GM18870 (cell line): ENCODE measurements around the gene GIGYF2.

Experiments
- ATAC-seq: cut with Tn5 transposase; IDR thresholded peaks from one replicate; pipeline ENCODE4 v1.9.1; 2021; ENCODE audit warnings: moderate library complexity; ENCODE audit not compliant: unreplicated experiment

The GIGYF2 gene

DNA sequence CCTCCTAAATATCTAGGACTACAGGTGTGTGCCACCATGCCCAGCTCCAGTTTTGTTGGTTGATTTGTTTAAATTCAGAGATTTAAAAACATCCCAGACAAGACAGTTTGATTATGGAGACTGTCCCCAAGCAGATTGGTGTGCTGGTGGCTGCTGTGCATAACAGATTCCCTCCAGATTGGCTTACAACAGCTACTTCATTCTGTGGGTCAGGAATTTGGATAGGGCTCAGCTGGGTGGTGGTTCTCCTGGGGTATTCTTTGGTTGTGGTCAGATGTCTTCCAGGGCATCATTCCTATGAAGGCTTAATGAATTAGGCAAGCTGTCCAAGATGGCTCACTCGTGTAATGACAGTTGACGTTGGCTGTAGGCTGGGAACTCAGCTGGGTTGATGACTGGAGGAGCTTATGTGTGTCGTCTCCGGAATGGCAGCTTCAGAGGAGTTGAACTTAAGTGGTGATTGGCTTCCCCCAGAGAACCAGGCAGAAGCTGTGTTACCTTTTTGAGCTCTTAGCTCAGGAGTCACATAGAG is 162.3 kb downstream of the GIGYF2 start:
- no peak for ATAC-seq

DNA sequence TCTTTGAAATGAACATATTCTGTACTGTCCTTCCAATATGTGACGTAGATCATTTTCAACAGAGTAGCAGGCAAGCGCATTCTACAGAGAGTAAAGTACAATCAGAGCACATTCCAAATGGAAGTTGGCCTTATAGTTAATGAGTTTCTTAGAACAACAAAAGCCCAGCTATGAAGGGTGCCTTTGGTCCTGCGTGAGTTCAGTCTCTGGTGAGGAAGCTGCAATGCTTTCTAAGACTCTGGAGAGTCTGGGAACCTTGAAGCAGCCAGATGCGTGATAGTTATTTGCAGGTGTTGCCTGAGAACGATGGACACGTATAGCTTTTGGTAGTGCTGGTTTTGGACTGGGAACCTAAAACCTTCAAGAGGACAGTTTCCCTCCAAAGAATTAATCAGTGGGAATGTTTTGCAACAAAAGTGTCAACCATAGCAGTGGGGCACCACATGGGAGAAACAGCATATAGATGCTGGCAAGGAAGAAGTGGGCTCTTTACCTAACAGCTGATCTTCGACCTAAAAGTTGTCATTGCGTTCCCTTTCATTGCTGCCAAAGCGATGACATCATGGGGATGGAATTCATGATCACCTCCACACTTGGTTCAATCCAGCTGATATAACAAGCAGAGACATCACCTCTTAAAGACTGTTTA is 163.6 kb downstream of the GIGYF2 start:
- no peak for ATAC-seq

DNA sequence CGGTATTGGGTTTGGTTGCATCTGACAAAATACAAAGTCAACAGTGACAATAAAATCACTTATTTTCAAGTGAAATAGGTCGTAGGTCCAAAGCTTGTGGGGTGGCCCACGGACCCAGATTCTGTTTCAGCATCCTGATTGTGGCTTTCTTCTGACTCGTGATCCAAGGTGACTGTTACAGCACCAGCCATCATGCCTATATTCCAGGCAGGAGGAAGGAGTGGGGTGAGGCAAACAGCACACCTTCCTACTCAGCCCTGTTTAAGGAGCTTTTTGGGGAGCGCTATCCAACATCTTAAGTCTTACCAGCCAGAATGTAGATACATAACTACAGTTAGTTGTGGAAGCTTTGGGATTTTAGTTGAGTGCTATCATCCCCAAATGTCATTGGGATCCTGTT is 164.2 kb downstream of the GIGYF2 start:
- no peak for ATAC-seq

DNA sequence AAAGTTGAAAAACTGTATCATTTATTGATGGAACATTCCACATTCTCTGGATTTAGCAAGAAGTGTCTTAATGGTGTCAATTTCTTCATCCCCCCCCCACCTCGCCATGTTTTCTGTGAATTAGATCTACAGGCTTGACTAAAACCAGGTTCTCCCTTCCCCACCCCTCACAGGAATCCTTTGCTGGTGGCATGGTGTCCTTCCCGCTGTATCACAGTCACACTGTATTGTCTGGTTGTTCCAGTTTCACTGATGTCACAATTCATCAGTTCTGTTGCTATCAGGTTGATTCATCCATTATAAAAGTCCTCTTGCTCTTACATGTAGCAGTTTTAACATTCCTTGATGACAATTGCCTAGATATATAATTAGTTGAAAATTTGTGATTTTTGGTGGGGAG is 166.9 kb downstream of the GIGYF2 start:
- ATAC-seq, result no peak

DNA sequence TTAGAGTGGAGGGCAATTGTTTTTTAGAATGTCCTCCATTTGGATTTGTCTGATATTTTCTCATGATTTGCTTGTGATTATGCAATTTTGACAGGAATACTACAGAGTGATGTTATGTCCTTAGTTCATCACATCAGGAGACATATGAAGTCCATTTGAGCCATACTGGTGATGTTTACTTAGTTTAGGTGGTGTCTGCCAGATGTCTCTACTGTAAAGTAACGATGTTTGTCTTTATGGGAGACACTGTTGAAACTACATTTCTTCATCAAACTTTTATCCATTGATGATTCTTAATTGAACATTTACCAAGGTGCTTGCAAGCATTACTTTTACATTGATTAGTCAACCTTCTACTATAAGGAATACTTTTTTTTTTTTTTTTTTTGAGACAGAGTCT is 168.0 kb downstream of the GIGYF2 start:
- no peak for ATAC-seq

DNA sequence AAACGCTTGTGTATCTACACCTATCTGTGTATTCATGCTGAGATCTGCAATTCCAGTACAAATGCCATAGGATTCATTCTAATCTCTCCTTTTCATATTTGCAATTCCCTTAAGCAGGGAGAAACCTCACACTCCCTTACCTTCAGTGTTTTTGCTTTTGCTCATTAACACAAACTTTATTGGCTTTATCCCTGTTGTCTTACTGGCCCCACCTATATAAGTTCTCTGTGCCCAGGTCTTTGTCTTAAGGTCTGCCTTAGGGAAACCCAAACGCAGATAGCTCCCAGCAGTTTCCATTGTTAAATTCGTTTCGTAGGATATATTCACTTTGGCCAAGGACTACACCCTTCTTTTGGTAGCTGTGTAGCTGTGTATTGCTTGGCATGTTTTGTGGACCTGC is 169.0 kb downstream of the GIGYF2 start:
- ATAC-seq, result no peak

DNA sequence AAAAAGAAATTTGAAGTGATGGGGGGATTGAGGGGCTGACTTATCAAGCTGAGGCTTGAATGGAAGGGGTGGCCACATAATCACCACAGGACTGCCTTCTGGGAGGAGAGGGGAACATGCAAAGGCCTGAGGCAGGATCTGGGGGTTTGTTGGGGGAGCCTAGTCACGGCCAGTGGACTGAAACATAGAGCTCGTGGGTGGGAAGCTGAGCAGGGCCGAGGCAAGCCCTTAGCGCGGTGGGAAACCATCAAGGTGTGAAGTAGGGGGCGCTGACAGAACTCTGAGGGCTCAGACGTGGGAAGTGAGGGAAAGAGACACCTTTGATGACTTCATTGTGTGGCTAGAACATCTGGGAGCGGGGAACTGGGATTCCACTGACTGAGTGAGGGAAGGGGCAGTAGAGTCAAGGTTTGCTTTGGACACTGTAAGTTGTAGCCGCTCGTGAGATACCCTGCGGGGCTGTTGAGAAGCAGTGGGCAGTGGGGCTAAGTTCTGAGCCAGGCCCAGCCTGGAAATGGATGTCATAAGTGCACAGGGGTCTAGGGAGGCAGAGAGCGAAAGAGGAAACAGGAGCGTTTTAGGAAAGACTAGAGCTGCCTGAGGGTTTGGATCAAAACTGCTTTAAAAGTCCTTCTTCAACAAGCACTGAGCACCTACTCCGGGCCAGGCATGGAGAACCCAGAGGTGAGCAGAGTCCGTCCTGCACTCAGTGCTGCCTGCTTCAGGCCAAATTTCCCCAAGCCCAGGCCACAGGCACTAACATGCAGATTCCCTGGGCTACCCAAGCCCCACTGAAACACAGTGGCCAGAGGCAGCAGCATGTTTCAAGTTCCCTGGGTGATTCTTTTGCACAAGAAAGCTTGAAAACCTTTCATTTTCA is 172.2 kb downstream of the GIGYF2 start:
- no peak for ATAC-seq

DNA sequence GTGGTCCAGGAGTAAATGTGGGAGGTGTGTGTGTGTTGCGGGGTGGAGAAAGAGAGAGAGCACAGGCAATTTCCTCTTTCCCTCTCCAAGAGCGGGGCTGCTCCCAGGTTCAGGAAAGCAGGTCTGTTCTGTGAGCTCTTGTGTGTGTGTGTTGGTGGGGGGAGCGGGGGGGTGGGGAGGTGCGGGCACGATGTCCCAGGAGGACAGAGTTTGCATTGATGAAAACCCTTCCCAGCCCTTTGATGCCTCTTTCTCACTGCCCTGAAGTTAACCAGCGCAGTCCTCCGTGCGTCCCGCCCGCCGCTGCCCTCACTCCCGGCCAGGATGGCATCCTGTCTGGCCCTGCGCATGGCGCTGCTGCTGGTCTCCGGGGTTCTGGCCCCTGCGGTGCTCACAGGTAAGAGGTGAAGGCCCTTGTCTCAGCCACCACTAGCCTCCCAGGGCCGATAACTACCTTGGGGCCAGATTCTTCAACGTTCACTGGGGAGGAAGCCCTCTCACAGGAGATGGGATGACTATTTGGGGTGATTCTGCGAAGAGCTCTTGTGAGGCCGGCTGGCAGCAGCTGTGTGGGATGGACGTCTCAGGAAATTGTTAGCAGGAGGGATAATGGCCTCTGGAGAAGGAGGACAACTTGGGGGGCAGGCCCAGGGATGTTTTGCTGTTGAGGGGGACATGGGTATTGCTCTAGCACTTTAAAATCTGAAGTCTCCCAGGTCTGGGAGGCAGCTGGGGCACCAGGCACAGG is 173.1 kb downstream of the GIGYF2 start, which contains the start of gene SNORC:
Gene SNORC, plus strand, starts transcription at position 247 of the 748 bp plus-strand sequence. Its CDS starts 78 bp downstream, at position 325.
- no peak for ATAC-seq

DNA sequence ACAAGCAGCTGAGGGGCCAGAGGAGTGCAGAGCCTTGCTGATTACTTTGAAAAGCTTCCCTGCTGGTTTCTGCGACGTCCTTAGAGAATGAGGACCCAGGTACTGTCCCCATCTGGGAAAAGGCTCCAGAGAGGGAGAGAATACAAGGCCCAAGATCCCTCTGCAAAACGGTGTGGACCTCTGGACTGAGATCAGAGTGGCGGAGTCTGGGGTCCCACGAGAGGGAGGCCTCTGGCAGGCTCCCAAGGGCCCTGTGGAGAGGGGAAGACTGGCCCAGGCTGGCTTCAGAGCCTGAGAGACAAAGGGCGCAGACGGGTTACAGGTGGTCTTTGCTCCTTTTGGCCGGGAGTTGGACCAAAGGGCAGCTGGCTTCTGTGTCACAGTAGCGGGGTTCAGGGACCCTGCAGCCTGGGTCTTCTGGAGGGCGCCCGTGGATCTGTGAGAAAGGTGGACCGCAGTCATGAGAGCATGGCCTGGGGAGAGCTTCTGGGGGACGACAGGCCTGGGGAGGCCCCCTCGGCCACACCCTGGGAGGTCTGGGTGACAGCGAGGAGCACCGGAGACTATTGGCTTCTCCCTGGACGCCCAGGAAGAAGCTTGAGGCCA is 173.7 kb downstream of the GIGYF2 start:
- ATAC-seq, result no peak

DNA sequence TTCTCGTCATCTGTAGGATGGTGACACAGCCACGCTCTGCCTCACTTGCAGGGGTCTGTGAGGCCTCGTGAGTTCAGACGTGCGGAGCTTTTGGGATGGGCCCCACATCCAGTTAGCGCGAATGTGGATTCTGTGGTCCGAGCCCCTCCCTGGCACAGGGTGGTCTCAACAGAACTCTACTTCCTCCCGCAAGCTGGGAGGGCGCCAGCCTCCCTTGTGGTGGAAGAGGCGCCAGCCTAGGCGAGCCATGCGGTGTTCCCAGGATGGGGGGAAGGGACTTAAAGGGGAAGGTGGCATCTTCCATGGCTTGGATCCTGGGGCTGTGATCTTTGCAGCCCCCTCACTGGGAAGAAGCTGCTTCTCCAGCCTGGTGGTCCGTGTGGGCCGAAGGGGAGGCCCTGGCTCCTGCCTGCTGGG is 174.3 kb downstream of the GIGYF2 start:
- ATAC-seq, result no peak

DNA sequence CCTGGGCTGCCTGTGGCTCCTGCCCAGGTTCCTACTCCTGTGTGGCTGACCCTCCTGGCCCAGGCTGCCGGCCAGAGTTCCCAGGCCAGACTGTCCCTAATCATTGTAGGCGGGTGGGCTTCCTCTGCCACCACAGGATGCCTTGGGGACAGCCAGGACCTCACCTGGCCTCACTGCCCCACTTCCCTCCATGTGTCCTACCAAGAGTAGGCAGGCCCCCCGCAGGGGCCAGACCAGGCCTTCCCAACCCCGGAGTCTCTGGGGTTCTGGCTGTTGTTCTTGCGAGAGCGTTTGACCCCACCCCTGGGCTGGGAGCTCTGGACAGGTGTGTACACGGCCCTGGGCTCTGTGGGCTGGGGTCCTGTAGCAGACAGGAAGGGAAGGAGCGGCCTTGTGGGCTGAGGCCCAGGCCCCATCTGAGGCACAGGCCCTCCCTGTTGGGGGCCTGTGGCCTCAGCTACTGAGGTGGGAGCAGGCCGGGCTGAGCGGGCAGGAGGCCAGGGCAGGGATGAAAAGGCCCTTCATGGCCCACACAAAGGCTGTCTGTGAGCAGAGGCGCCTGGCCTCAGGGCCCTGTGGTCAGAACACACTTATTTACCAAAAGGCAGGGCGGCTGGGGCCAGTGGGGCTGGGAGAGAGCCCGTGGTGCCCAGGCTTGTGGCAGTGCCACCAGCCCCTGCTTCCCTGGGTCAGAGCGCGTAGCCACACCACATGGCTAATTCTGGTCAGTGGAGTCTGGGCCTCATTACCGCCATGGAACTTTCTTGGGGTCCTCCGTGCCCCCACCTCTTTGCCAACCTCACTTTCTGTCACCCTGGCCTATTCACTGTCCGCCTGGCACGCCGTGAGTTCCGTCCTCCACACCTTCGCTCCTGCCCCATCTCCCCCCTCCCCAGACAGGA is 175.0 kb downstream of the GIGYF2 start:
- no peak for ATAC-seq

DNA sequence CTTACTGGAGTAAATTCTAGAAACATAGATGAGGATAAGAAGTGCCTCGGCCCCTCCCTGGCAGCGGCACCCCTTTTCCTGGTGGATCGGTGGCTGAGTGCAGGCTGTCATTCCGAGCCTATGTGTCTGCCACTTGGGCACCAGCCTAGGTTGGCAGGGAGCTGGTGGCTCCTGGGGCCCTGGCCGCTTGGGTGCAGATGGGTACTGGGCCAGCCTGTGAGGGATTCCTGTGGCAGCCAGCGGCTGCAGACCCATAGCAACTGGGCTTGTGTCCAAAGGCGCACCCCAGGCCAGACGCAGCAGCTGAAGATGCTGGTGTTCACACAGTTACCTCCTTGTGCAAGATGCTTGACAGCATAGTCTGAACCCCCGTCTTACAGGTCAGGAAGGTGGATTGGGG is 175.7 kb downstream of the GIGYF2 start:
- ATAC-seq, result no peak

DNA sequence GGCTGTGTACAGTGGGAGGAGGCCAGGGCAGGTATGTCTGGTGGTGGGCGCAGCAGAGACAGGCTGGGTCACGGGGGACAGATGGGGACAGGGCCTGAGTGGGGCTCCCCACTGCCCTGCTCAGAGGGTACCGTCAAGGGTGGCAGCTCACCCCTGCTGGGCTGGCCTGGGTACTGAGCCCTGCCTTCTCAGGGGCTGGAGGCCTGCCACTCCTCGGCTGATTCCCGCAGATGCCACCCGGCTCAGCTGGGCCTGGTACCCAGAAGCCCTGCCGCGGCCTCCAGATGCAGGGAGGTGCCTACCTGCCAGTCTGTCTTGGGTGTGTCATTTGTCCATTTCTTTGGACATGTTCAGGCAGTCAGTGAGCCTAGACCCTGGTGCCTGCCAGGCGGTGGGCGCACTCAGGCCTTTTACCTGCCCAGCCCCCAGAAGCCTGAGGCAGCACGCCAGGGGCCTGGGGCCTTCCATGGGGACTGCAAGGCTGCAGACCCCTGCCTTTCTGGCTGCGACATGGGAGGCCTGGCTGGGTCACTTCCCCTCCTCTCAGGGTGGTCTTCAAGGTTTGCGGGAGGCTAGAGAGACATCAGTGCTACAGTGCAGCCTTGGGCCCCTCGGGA is 176.3 kb downstream of the GIGYF2 start:
- no peak for ATAC-seq

DNA sequence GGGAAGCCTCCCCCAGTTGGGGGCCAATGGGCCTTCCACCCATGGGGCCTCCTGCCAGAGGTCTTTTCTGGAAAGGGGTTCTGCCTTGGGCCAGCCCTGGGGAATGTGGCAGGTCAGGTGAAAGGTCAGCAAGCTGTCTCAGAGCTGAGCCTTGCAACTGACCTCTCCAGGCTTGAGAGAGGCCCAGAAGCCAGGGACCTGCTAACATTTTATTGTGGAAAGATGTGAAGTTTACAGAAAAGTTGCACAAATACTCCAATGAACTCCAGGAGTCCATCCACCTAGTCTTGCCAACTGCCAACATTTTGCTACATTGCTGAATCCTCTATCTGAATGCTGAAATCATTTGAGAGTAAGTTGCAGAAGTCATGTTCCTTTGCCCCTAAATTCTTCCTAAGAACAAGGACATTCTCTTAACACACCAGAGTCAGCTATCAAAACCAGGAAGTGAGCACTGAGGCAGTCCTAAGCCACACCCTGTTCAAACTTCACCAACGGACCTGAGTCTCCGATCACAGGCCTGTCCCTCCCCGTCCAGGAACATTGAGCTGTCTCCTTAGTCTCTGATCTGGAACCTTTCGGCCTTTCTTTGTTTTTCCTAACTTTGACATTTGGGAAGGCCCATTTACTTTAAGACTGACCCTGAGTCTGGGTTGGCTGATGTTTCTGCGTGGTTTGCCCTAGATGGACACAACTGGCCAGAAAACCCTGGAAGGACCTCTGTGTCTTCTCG is 176.9 kb downstream of the GIGYF2 start:
- no peak for ATAC-seq

DNA sequence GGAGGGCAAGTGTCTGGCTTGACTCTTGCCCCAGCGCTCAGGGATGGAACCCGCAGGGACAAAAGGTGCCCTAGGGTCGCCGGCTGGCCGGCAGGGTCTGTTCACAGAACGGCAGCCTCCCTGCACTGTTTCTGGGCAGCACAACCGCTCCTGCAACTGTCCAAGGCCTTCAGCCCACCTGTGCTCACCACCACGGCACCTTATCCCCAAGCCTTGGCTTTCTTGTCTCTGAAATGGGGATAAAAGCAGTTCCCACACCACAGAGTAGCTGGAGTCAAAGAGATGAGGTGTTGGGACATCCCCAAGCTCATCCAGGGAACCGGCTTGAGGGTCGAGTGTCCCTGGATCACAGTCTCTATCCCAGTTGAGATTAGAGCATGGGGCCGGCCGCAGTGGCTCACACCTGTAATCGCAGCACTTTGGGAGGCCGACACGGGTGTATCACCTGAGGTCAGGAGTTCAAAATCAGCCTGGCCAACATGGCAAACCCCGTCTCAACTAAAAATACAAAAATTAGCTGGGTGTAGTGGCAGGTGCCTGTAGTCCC is 177.6 kb downstream of the GIGYF2 start:
- no peak for ATAC-seq

DNA sequence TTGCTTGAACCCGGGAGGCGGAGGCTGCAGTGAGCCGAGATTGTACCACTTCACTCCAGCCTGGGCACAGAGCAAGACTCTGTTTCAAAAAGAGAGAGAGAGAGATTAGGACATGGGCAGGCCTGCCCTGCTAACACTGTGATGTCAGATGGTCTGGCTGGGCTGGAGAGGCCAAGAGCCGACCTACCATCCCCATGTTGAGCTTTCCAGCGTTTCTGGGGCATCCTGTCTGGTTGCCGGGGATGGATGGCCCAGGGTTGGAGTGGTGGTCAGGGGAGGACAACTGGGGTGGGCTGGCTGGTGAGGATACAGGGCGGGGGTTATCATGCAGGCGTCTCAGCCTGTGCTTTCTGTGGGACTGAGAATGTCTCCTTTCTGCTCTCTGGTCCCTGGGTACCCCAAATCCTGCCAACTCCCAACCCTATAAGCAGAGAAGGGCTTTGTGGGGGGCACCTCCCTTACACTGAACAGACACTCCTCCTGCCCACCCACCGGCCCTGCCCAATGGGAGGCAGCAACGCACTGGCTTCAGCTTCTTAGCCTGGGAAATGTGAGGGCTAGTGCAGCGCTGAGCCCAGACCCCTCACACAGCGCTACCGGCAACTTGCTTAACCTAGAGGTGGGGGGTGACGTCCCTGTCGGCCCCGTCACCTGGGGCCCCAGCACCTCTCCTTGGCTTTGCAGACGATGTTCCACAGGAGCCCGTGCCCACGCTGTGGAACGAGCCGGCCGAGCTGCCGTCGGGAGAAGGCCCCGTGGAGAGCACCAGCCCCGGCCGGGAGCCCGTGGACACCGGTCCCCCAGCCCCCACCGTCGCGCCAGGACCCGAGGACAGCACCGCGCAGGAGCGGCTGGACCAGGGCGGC is 178.4 kb downstream of the GIGYF2 start:
- ATAC-seq, result no peak

DNA sequence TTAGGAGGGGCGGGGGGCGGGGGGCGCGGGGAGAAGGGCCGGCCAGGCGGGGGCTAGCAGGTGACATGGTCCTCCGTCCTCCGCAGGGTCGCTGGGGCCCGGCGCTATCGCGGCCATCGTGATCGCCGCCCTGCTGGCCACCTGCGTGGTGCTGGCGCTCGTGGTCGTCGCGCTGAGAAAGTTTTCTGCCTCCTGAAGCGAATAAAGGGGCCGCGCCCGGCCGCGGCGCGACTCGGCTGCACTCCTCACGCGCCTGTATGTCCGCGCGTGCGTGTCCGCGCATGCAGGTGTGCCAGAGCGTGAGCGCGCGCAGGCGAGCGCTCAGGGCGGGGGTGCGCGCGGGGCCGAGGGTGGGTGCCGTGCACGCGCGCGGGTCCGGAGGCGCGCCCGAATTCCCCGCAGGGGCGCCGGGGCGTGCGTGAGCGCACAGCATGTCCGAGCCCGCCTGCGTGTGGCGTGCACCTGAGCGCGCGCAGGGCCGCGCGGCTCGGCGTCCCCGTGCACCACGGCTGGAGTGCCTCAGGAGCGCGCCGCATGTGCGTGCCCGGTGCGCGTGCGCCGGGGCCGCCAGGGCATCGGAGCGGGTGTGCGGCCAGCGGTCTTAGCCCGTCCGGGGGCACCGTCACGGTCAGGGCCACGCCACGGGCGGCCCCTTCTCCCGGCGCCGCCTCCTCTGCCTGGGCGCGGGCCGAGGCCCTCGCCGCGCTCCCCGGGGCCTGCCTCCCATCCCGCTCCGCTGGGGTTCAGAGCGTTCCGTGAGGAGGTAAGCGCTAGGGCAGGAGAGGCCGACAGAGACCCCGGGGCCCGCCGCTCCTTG is 179.2 kb downstream of the GIGYF2 start:
- no peak for ATAC-seq
